ENCODE results near the gene FAM210A.

GRCh38 chr18:13760047-13760446 lies 33.7 kb upstream of the FAM210A start:
- TF ChIP-seq ZZZ3 (IDR thresholded peaks at IDR 0.05) (no peak), GABPB1 (CRISPR knock-in tag; IDR thresholded peaks at IDR 0.05) (no peak), JUN (IDR thresholded peaks at IDR 0.05; ENCODE audit: borderline replicate concordance, low read depth, low read length) (no peak), JUN (CRISPR knock-in tag; IDR thresholded peaks at IDR 0.05; ENCODE audit: borderline replicate concordance) (no peak), POLR2A (conservative IDR thresholded peaks at IDR 0.05) (no peak), CHD2 (IDR thresholded peaks at IDR 0.05; ENCODE audit: low read depth, low read length) (no peak), ZNF764 (CRISPR knock-in tag; IDR thresholded peaks at IDR 0.05; ENCODE audit: low read depth) (no peak)

Measured in K562 (cell line).